ENCODE data around the gene NF1. TPM values are rescaled to one million over a fixed set of nuclear protein-coding genes. Genes with fewer than 3 reads are reported as not detected.
"Not testable (repeated sequence)": the region's sequence is repeated elsewhere in the genome, so short reads cannot be mapped to it uniquely, and the experiment has no call there.

Gene NF1
- polyA plus RNA-seq, 1 of the 3 experiments (the other 2 are of a cell fraction), result 19.6 TPM

DNA sequence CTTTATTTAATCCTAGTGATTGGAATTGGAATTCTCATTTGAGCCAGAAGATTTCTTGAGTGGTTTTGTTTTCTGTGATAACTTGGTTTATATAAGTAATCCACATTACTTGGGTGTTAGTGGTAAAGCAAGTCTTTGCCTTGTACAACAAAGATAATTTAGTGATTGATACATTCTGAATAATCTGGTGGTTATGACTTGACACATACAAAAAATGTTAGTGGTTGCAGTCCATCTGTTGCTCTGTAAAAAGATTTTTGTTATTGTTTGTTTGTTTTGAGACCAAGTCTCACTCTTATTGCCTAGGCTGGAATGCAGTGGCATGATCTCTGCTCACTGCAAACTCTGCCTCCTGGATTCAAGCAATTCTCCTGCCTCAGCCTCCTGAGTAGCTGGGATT, 189.1 kb downstream of the NF1 start (continued):
- TF ChIP-seq, protein P1, sequence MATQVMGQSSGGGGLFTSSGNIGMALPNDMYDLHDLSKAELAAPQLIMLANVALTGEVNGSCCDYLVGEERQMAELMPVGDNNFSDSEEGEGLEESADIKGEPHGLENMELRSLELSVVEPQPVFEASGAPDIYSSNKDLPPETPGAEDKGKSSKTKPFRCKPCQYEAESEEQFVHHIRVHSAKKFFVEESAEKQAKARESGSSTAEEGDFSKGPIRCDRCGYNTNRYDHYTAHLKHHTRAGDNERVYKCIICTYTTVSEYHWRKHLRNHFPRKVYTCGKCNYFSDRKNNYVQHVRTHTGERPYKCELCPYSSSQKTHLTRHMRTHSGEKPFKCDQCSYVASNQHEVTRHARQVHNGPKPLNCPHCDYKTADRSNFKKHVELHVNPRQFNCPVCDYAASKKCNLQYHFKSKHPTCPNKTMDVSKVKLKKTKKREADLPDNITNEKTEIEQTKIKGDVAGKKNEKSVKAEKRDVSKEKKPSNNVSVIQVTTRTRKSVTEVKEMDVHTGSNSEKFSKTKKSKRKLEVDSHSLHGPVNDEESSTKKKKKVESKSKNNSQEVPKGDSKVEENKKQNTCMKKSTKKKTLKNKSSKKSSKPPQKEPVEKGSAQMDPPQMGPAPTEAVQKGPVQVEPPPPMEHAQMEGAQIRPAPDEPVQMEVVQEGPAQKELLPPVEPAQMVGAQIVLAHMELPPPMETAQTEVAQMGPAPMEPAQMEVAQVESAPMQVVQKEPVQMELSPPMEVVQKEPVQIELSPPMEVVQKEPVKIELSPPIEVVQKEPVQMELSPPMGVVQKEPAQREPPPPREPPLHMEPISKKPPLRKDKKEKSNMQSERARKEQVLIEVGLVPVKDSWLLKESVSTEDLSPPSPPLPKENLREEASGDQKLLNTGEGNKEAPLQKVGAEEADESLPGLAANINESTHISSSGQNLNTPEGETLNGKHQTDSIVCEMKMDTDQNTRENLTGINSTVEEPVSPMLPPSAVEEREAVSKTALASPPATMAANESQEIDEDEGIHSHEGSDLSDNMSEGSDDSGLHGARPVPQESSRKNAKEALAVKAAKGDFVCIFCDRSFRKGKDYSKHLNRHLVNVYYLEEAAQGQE (IDR thresholded peaks at IDR 0.05; ENCODE audit: low read depth, low read length), result no peak
- TF ChIP-seq ELF1 (IDR thresholded peaks at IDR 0.05) (no peak), SMC3 (IDR thresholded peaks at IDR 0.05; ENCODE audit: low read depth, low read length) (no peak), TCF12 (IDR thresholded peaks at IDR 0.05) (no peak), GATA2 (CRISPR knock-in tag; IDR thresholded peaks at IDR 0.05) (no peak), RAD21 (IDR thresholded peaks at IDR 0.05; ENCODE audit: low read length) (no peak)

DNA sequence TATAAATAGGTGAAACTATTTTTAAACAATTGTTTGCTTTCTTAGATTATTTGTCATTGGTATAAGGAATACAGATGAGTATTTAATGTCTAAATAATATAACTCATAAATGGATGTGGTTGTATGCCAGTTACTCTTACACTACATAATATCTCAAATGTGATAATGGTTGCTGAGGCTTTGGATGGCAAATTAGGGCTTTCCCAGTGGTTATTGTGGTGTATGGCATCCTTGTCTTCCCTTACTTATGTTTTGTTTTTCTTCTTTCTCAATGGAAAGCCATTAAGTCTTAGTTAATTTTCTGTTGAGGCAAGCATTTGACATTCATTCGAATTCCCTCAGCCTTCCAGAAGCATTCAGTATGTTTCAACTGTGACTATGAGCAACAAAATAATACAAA, 191.8 kb downstream of the NF1 start:
- Histone ChIP-seq H3F3A (replicated peaks; ENCODE audit: insufficient read depth) (no peaks in the 10 kb centered on the region), H3K9me2 (no peaks in the 10 kb centered on the region), H3K27ac (ENCODE audit: low read depth in 2 of 2, low read length in 1 of 2) (no peak overlapping the region), H3K36me3 (replicated peaks in 1 of 2; ENCODE audit: control insufficient read depth in 1 of 2, insufficient read depth in 2 of 2, low read length in 1 of 2) (peaks cover 11 to 24% of the 10 kb centered on the region in 2 experiments), H3K9me3 (no peaks in the 10 kb centered on the region), H3K79me2 (ENCODE audit: insufficient read depth) (no peaks in the 10 kb centered on the region), H3K27me3 (ENCODE audit: insufficient read depth) (no peaks in the 10 kb centered on the region), H2AFZ (ENCODE audit: low read depth) (no peak overlapping the region), H3K9ac (no peak overlapping the region), H4K20me1 (ENCODE audit: insufficient read depth) (no peaks in the 10 kb centered on the region), H3K4me1 (ENCODE audit: control insufficient read depth in 1 of 2, insufficient read depth in 2 of 2, low read depth in 1 of 2, low read length in 1 of 2) (no peaks in the 10 kb centered on the region; a peak in 1 of 4 replicates), H3K4me2 (no peak overlapping the region), H3K4me3 (ENCODE audit: low read depth in 2 of 2, low read length in 1 of 2) (no peak overlapping the region)
- ChIA-PET POLR2A (no interaction called here), CTCF (no interaction called here)
- WGBS (ENCODE audit: low lambda C conversion rate), result 65% methylated on average over 1 of the region's 1 CpG
- TF ChIP-seq TAF1 (IDR thresholded peaks at IDR 0.05; ENCODE audit: borderline replicate concordance, low read depth, low read length) (no peak), JUND (IDR thresholded peaks at IDR 0.05) (no peak), RFX5 (IDR thresholded peaks at IDR 0.05; ENCODE audit: low read length) (no peak), MXI1 (IDR thresholded peaks at IDR 0.05; ENCODE audit: low read depth, low read length) (no peak)
- TF ChIP-seq, protein P2, sequence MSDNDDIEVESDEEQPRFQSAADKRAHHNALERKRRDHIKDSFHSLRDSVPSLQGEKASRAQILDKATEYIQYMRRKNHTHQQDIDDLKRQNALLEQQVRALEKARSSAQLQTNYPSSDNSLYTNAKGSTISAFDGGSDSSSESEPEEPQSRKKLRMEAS (IDR thresholded peaks at IDR 0.05; ENCODE audit: low read depth), result no peak
- TF ChIP-seq, protein P3, sequence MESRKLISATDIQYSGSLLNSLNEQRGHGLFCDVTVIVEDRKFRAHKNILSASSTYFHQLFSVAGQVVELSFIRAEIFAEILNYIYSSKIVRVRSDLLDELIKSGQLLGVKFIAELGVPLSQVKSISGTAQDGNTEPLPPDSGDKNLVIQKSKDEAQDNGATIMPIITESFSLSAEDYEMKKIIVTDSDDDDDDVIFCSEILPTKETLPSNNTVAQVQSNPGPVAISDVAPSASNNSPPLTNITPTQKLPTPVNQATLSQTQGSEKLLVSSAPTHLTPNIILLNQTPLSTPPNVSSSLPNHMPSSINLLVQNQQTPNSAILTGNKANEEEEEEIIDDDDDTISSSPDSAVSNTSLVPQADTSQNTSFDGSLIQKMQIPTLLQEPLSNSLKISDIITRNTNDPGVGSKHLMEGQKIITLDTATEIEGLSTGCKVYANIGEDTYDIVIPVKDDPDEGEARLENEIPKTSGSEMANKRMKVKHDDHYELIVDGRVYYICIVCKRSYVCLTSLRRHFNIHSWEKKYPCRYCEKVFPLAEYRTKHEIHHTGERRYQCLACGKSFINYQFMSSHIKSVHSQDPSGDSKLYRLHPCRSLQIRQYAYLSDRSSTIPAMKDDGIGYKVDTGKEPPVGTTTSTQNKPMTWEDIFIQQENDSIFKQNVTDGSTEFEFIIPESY (IDR thresholded peaks at IDR 0.05; ENCODE audit: borderline replicate concordance, low read depth), result no peak
- TF ChIP-seq, protein P4, sequence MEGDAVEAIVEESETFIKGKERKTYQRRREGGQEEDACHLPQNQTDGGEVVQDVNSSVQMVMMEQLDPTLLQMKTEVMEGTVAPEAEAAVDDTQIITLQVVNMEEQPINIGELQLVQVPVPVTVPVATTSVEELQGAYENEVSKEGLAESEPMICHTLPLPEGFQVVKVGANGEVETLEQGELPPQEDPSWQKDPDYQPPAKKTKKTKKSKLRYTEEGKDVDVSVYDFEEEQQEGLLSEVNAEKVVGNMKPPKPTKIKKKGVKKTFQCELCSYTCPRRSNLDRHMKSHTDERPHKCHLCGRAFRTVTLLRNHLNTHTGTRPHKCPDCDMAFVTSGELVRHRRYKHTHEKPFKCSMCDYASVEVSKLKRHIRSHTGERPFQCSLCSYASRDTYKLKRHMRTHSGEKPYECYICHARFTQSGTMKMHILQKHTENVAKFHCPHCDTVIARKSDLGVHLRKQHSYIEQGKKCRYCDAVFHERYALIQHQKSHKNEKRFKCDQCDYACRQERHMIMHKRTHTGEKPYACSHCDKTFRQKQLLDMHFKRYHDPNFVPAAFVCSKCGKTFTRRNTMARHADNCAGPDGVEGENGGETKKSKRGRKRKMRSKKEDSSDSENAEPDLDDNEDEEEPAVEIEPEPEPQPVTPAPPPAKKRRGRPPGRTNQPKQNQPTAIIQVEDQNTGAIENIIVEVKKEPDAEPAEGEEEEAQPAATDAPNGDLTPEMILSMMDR (IDR thresholded peaks at IDR 0.05), result peak; percentile 15; the same call in 1 of the 2 replicates
- DNase-seq, result no peak

DNA sequence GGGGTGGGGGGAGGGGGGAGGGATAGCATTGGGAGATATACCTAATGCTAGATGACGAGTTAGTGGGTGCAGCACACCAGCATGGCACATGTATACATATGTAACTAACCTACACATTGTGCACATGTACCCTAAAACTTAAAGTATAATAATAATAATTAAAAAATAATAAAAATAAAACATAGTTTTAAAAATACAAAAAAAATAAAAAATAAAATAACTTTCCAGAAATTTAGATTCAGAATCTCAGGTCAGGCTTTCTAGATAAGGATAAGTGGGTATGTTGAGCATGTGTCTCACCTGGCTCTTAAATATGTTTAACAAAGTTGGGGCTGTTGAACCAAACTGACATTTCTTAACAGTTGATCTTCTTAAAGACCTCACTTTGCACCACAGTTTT, 193.2 kb downstream of the NF1 start:
- H2AFZ ChIP-seq (ENCODE audit: low read depth); H3K79me2 ChIP-seq (ENCODE audit: insufficient read depth); H3K9me3 ChIP-seq; H3K4me3 ChIP-seq (ENCODE audit: low read depth in 2 of 2, low read length in 1 of 2); H3K4me2 ChIP-seq; H3K27me3 ChIP-seq (ENCODE audit: insufficient read depth); H3K4me1 ChIP-seq (ENCODE audit: control insufficient read depth in 1 of 2, insufficient read depth in 2 of 2, low read depth in 1 of 2, low read length in 1 of 2); POLR2A ChIA-PET; H3F3A ChIP-seq (replicated peaks; ENCODE audit: insufficient read depth); H4K20me1 ChIP-seq (ENCODE audit: insufficient read depth); H3K9ac ChIP-seq; DNase-seq; H3K9me2 ChIP-seq; H3K27ac ChIP-seq (ENCODE audit: low read depth in 2 of 2, low read length in 1 of 2): not testable (repeated sequence)
- WGBS (ENCODE audit: low lambda C conversion rate), result 82% methylated on average over 1 of the region's 1 CpG
- CTCF ChIA-PET, result interaction anchor here (0.7 kb wide), 1 partner anchor 734 kb away, joined by 3 read pairs; no protein-coding TSS in a partner anchor
- H3K36me3 ChIP-seq (replicated peaks in 1 of 2; ENCODE audit: control insufficient read depth in 1 of 2, insufficient read depth in 2 of 2, low read length in 1 of 2), result peaks cover 12 to 23% of the 10 kb centered on the region in 2 experiments
